Measurements from ENCODE around the gene NXPH2.

- TF ChIP-seq CTCF (IDR thresholded peaks at IDR 0.05): no peak
- no peak for TF ChIP-seq POLR2A (IDR thresholded peaks at IDR 0.05)
Observed at GRCh38 chr2:138671566-138671965, 108.6 kb downstream of the NXPH2 start.

Measured in heart left ventricle (tissue), 13 donors.